Erythroblast (primary cell): ENCODE measurements around the gene GFAP.

Experiments used
- GATA1 ChIP-seq: IDR thresholded peaks from 2 replicates; pipeline ENCODE4 v1.6.1; 2011; ENCODE audit warnings: low read depth, mild to moderate bottlenecking, control low read depth, low read length, moderate library complexity
- POLR2A ChIP-seq: IDR thresholded peaks from 2 replicates; pipeline ENCODE4 v1.6.1; 2011; ENCODE audit warnings: mild to moderate bottlenecking, low read length

DNA sequence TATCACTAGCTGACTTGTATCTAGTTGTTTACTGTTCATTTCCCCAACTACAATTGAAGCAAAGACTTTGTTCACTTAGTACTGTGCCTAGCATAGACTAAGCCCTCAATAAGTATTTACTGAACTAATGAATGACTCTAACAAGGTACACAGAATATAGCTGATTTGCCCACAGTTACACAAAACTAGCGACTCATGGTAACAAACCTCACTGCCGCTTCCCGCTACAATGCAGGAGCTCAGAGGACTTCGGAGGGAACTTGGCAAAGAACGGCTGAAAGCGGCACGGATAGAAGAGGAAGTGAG is 16.6 kb downstream of the GFAP start:
- TF ChIP-seq POLR2A (no peak), GATA1 (no peak)
